Measurements from ENCODE around the gene HMCES. TPM values are rescaled to one million over a fixed set of nuclear protein-coding genes. Genes with fewer than 3 reads are reported as not detected.
"Not testable (repeated sequence)": the region's sequence is repeated elsewhere in the genome, so short reads cannot be mapped to it uniquely, and the experiment has no call there.

HMCES gene
- total RNA-seq, 1 donor from 2014 or later = 37.7 TPM

- H3K9me3 Mint-ChIP-seq (ENCODE audit: unreplicated experiment) = peaks cover 5% of the 10 kb centered on the region
- no peaks in the 10 kb centered on the region for H3K27me3 Mint-ChIP-seq (ENCODE audit: unreplicated experiment)
- TF ChIP-seq CTCF (IDR thresholded peaks at IDR 0.05; ENCODE audit: partially characterized antibody, unreplicated experiment) = no peak
- no peak overlapping the region for H3K27ac Mint-ChIP-seq (ENCODE audit: unreplicated experiment)
- no peaks in the 10 kb centered on the region for H3K36me3 Mint-ChIP-seq (ENCODE audit: unreplicated experiment)
- no peak for DNase-seq
- no peaks in the 10 kb centered on the region for H3K4me1 Mint-ChIP-seq (ENCODE audit: low read depth, unreplicated experiment)
- no peak overlapping the region for H3K4me3 Mint-ChIP-seq (ENCODE audit: unreplicated experiment)
These were observed 18.8 kb upstream of the HMCES start for GRCh38 chr3:129259612-129260477.

- Mint-ChIP-seq H3K27me3 (ENCODE audit: unreplicated experiment) (no peaks in the 10 kb centered on the region), H3K9me3 (ENCODE audit: unreplicated experiment) (peaks cover 5% of the 10 kb centered on the region), H3K27ac (ENCODE audit: unreplicated experiment) (no peak overlapping the region), H3K36me3 (ENCODE audit: unreplicated experiment) (no peaks in the 10 kb centered on the region), H3K4me1 (ENCODE audit: low read depth, unreplicated experiment) (no peaks in the 10 kb centered on the region), H3K4me3 (ENCODE audit: unreplicated experiment) (no peak overlapping the region)
- no peak for TF ChIP-seq CTCF (IDR thresholded peaks at IDR 0.05; ENCODE audit: partially characterized antibody, unreplicated experiment)
- DNase-seq = no peak
These were observed 18.1 kb upstream of the HMCES start for GRCh38 chr3:129260606-129261005.

- no peak for TF ChIP-seq CTCF (IDR thresholded peaks at IDR 0.05; ENCODE audit: partially characterized antibody, unreplicated experiment)
- Mint-ChIP-seq H3K9me3 (ENCODE audit: unreplicated experiment) (peaks cover 5% of the 10 kb centered on the region), H3K27ac (ENCODE audit: unreplicated experiment) (no peak overlapping the region), H3K27me3 (ENCODE audit: unreplicated experiment) (no peaks in the 10 kb centered on the region), H3K4me1 (ENCODE audit: low read depth, unreplicated experiment) (no peaks in the 10 kb centered on the region), H3K36me3 (ENCODE audit: unreplicated experiment) (no peaks in the 10 kb centered on the region), H3K4me3 (ENCODE audit: unreplicated experiment) (no peak overlapping the region)
- no peak for DNase-seq
These were observed 16.8 kb upstream of the HMCES start for GRCh38 chr3:129261894-129262293.

- no peak for DNase-seq
- Mint-ChIP-seq H3K27ac (ENCODE audit: unreplicated experiment) (no peak overlapping the region), H3K4me3 (ENCODE audit: unreplicated experiment) (no peak overlapping the region), H3K9me3 (ENCODE audit: unreplicated experiment) (peaks cover 5% of the 10 kb centered on the region), H3K4me1 (ENCODE audit: low read depth, unreplicated experiment) (no peaks in the 10 kb centered on the region), H3K36me3 (ENCODE audit: unreplicated experiment) (no peaks in the 10 kb centered on the region), H3K27me3 (ENCODE audit: unreplicated experiment) (no peaks in the 10 kb centered on the region)
- TF ChIP-seq CTCF (IDR thresholded peaks at IDR 0.05; ENCODE audit: partially characterized antibody, unreplicated experiment) = no peak
These were observed 15.3 kb upstream of the HMCES start for GRCh38 chr3:129263161-129263910.

GRCh38 chr3:129264994-129265393 lies 13.7 kb upstream of the HMCES start:
- not testable (repeated sequence) for H3K4me1 Mint-ChIP-seq (ENCODE audit: low read depth, unreplicated experiment); H3K9me3 Mint-ChIP-seq (ENCODE audit: unreplicated experiment); H3K27me3 Mint-ChIP-seq (ENCODE audit: unreplicated experiment); H3K27ac Mint-ChIP-seq (ENCODE audit: unreplicated experiment); H3K4me3 Mint-ChIP-seq (ENCODE audit: unreplicated experiment); H3K36me3 Mint-ChIP-seq (ENCODE audit: unreplicated experiment); DNase-seq
